ENCODE data around the gene TMEM89. TPM values are rescaled to one million over a fixed set of nuclear protein-coding genes. Genes with fewer than 3 reads are reported as not detected.

The TMEM89 gene
- total and polyA plus RNA-seq, 2 of the 13 experiments (the other 11 are each of a cell fraction or from before 2014, with no cell fraction given): 0.31 to 0.59 TPM

GRCh38 chr3:48661501-48662144, 40.1 kb upstream of the TMEM89 start (continued):
- peak; percentile 100 for TF ChIP-seq TFE3 (CRISPR knock-in tag; IDR thresholded peaks at IDR 0.05)
- TF ChIP-seq HMGXB3 (CRISPR knock-in tag; IDR thresholded peaks at IDR 0.05; ENCODE audit: borderline replicate concordance): peak; percentile 99
- peak; percentile 100 for TF ChIP-seq ZSCAN9 (CRISPR knock-in tag; IDR thresholded peaks at IDR 0.05; ENCODE audit: borderline replicate concordance)
- no peak for TF ChIP-seq RNF2 (conservative IDR thresholded peaks at IDR 0.05; ENCODE audit: low read depth)
- peak; percentile 100 for TF ChIP-seq ZNF615 (CRISPR knock-in tag; IDR thresholded peaks at IDR 0.05; ENCODE audit: borderline replicate concordance)
- TF ChIP-seq ZBTB7B (CRISPR knock-in tag; IDR thresholded peaks at IDR 0.05): peak; percentile 100
- TF ChIP-seq, protein P1, sequence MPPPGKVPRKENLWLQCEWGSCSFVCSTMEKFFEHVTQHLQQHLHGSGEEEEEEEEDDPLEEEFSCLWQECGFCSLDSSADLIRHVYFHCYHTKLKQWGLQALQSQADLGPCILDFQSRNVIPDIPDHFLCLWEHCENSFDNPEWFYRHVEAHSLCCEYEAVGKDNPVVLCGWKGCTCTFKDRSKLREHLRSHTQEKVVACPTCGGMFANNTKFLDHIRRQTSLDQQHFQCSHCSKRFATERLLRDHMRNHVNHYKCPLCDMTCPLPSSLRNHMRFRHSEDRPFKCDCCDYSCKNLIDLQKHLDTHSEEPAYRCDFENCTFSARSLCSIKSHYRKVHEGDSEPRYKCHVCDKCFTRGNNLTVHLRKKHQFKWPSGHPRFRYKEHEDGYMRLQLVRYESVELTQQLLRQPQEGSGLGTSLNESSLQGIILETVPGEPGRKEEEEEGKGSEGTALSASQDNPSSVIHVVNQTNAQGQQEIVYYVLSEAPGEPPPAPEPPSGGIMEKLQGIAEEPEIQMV (CRISPR knock-in tag; IDR thresholded peaks at IDR 0.05; ENCODE audit: low read depth): peak; percentile 98
- no peak for TF ChIP-seq TRIM22 (IDR thresholded peaks at IDR 0.05)
- TF ChIP-seq NFE2 (CRISPR knock-in tag; IDR thresholded peaks at IDR 0.05): peak; percentile 96
- peak; percentile 100 for TF ChIP-seq ZNF441 (CRISPR knock-in tag; IDR thresholded peaks at IDR 0.05; ENCODE audit: borderline replicate concordance)
- TF ChIP-seq NFYB (CRISPR knock-in tag; IDR thresholded peaks at IDR 0.05): peak; percentile 79
- TF ChIP-seq PREB (CRISPR knock-in tag; IDR thresholded peaks at IDR 0.05): peak; percentile 100
- peak; percentile 100 for TF ChIP-seq ZFP36L2 (CRISPR knock-in tag; IDR thresholded peaks at IDR 0.05)
- peak; percentile 96; the same call in 1 of the 2 replicates for TF ChIP-seq NFIB (CRISPR knock-in tag; IDR thresholded peaks at IDR 0.05; ENCODE audit: borderline replicate concordance)
- peak; percentile 100 for TF ChIP-seq ZFP82 (CRISPR knock-in tag; IDR thresholded peaks at IDR 0.05; ENCODE audit: borderline replicate concordance)
- TF ChIP-seq NR2F2 (IDR thresholded peaks at IDR 0.05; ENCODE audit: borderline replicate concordance, low read depth): no peak; the same call in 1 of the 2 replicates
- TF ChIP-seq ZNF30 (CRISPR knock-in tag; IDR thresholded peaks at IDR 0.05): peak; percentile 100
- TF ChIP-seq MED1 (CRISPR knock-in tag; IDR thresholded peaks at IDR 0.05): peak; percentile 98
- TF ChIP-seq NR2C2 (CRISPR knock-in tag; IDR thresholded peaks at IDR 0.05; ENCODE audit: borderline replicate concordance): peak; percentile 87
- TF ChIP-seq TSC22D2 (CRISPR knock-in tag; IDR thresholded peaks at IDR 0.05; ENCODE audit: borderline replicate concordance): peak; percentile 100
- TF ChIP-seq ZNF709 (CRISPR knock-in tag; IDR thresholded peaks at IDR 0.05): peak; percentile 100
